Measurements from ENCODE around the gene PTPN21.

DNA sequence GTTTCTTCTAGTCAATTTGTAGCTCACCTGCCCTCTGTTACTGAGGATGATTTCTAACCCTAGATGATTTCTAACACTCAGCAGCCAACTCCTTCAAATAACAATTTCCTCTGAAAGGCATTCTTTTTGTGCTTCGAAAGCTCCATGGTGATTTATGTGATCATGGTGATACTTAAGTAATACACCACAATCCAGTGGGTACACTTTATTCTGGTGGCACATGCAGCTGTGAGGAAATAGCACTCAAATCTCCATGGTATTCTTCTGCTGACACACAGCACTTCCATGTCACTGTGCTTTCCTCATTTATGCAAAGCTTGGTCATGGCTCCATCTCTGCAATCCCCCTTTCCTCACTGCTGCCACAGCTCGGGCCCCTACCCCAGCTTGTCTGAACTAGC, 73.7 kb downstream of the PTPN21 start:
- TF ChIP-seq, protein P1, sequence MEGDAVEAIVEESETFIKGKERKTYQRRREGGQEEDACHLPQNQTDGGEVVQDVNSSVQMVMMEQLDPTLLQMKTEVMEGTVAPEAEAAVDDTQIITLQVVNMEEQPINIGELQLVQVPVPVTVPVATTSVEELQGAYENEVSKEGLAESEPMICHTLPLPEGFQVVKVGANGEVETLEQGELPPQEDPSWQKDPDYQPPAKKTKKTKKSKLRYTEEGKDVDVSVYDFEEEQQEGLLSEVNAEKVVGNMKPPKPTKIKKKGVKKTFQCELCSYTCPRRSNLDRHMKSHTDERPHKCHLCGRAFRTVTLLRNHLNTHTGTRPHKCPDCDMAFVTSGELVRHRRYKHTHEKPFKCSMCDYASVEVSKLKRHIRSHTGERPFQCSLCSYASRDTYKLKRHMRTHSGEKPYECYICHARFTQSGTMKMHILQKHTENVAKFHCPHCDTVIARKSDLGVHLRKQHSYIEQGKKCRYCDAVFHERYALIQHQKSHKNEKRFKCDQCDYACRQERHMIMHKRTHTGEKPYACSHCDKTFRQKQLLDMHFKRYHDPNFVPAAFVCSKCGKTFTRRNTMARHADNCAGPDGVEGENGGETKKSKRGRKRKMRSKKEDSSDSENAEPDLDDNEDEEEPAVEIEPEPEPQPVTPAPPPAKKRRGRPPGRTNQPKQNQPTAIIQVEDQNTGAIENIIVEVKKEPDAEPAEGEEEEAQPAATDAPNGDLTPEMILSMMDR (IDR thresholded peaks at IDR 0.05), result no peak
- TF ChIP-seq POLR2A (IDR thresholded peaks at IDR 0.05), result no peak
